ENCODE data around the gene S1PR1. TPM values are rescaled to one million over a fixed set of nuclear protein-coding genes. Genes with fewer than 3 reads are reported as not detected.

S1PR1 gene
- total and polyA plus RNA-seq, 2 donors (not counting 3 experiments of a cell fraction or from before 2014, with no cell fraction given), result 137 to 387 TPM

DNA sequence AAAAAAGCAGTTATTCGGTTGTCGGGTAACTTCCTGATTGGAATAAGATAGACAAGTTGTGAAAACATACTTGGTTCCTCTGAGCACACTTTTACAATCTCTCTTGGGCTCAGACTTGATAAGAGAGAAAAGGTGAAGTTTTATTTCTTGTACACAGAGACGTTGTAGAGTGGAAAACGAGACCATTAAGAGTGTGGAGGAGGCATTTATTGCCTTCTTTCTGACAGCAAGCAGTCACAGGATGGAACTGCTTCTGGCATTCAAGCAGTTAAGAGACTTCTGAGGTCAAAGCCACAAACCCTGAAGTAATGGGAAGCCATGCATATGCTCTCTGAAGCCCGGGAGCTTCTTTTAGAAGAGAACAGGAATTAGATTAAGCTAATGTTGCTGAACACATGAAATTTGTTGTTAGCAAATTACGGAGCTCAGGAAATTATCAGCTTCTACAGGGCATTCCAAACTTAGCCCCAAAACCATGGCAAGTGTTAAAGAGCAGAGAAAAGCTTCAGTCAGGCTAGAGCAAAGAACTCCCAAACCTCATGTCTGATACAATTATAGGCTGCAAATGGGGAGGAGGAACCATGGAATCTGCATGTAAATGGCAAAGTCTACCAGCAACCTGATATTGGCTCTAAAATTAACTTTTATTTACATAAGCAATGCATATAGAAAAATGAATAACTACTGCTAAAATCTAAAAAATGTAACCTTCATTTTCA lies 26.0 kb downstream of the S1PR1 start:
- DNase-seq (ENCODE audit: low read depth, low spot score), result peak; percentile 73
- ChIA-PET CTCF (interaction anchor here (0.5 to 2.1 kb wide), 6 partner anchors 10 to 26 kb away, joined by 3 to 5 read pairs (median 4); no protein-coding TSS in a partner anchor), POLR2A (interaction anchor here (0.9 to 1.3 kb wide), 3 partner anchors 12 to 24 kb away, joined by 3 read pairs; no protein-coding TSS in a partner anchor)
- no peaks in the 10 kb centered on the region for H3K9me3 ChIP-seq (replicated peaks; ENCODE audit: control insufficient read depth, insufficient read depth, low read length)
- H2AFZ ChIP-seq (ENCODE audit: low read depth, low read length), result peak overlapping the region; percentile 87
- no peak for TF ChIP-seq POLR2AphosphoS5 (IDR thresholded peaks at IDR 0.05; ENCODE audit: insufficient read depth, low read depth, low read length)
- TF ChIP-seq POLR2A (IDR thresholded peaks at IDR 0.05; ENCODE audit: low read depth, low read length), result no peak
- no peak for TF ChIP-seq MYC (IDR thresholded peaks at IDR 0.05; ENCODE audit: low read depth, low read length)
- no peak for TF ChIP-seq JUN (IDR thresholded peaks at IDR 0.05; ENCODE audit: borderline replicate concordance, insufficient read depth, insufficient read length, low read depth)
- TF ChIP-seq FOS (IDR thresholded peaks at IDR 0.05; ENCODE audit: borderline replicate concordance, insufficient read depth, low read length), result no peak
- no peak for TF ChIP-seq EZH2 (IDR thresholded peaks at IDR 0.05; ENCODE audit: borderline replicate concordance, low read depth, low read length, severe bottlenecking)
- TF ChIP-seq, protein P1, sequence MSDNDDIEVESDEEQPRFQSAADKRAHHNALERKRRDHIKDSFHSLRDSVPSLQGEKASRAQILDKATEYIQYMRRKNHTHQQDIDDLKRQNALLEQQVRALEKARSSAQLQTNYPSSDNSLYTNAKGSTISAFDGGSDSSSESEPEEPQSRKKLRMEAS (IDR thresholded peaks at IDR 0.05; ENCODE audit: insufficient read depth, insufficient read length), result no peak
- H3K4me2 ChIP-seq (ENCODE audit: insufficient read depth, low read length), result peak overlapping the region; percentile 9
- no peaks in the 10 kb centered on the region for H4K20me1 ChIP-seq (replicated peaks; ENCODE audit: control insufficient read depth, extremely low read depth, insufficient read depth, low read length)
- peak overlapping the region; percentile 19 for H3K9ac ChIP-seq (replicated peaks; ENCODE audit: extremely low read depth, insufficient read depth, low read length)
- H3K36me3 ChIP-seq (ENCODE audit: control insufficient read depth in 2 of 2, extremely low read depth in 1 of 2, insufficient read depth in 2 of 2, low read length in 2 of 2), result no peaks in the 10 kb centered on the region
- dilution Hi-C loops (cut with MboI; ENCODE audit: extremely low pct_ligation_motif_present, low sequenced_read_pairs) (no loop called here), intact Hi-C loops (cut with micrococcal nuclease) (loop anchor here (1.0 kb wide), 1 partner anchor 26 kb away; no protein-coding TSS in a partner anchor)
- no peaks in the 10 kb centered on the region for H3K27me3 ChIP-seq (ENCODE audit: control insufficient read depth in 2 of 2, insufficient read depth in 2 of 2, low read length in 2 of 2)
- H3K79me2 ChIP-seq (ENCODE audit: control insufficient read depth, insufficient read depth, low read length), result no peaks in the 10 kb centered on the region
- no peak overlapping the region for H3K4me3 ChIP-seq (replicated peaks in 1 of 3; ENCODE audit: insufficient read depth in 1 of 3, low read depth in 1 of 3, low read length in 3 of 3)
- TSS peak; percentile 32 for BruUV-seq (replicated peaks)
- peaks cover 59% of the 10 kb centered on the region for H3K4me1 ChIP-seq (ENCODE audit: control insufficient read depth, extremely low read depth, insufficient read depth, low read length)
- no peaks in the 10 kb centered on the region for H3K9me1 ChIP-seq (replicated peaks; ENCODE audit: control insufficient read depth, extremely low read depth, insufficient read depth, low read length)
- FAIRE-seq, result no peak
- peak overlapping the region; percentile 83 for H3K27ac ChIP-seq (ENCODE audit: insufficient read depth, low read depth, low read length)

All from endothelial cell of umbilical vein (primary cell).